Effector memory CD4-positive, alpha-beta T cell (primary cell): Measurements from ENCODE around the gene RTL10.

Experiments used
- DNase-seq, 3 donors: peaks; one replicate each; pipeline ENCODE4 v3.0.0-alpha.2; 2020
- H3K27ac ChIP-seq: 2 replicates; pipeline ENCODE4 v1.7.0; 2013; ENCODE audit warnings: mild to moderate bottlenecking, low read length, moderate library complexity; ENCODE audit not compliant: insufficient read depth, poor library complexity, severe bottlenecking
- H3K27me3 ChIP-seq: replicated peaks from 2 replicates; pipeline ENCODE4 v1.7.0; 2013; ENCODE audit warnings: mild to moderate bottlenecking, low read length; ENCODE audit not compliant: insufficient read depth, control insufficient read depth, poor library complexity, severe bottlenecking
- H3K36me3 ChIP-seq: 2 replicates; pipeline ENCODE4 v1.7.0; 2013; ENCODE audit warnings: mild to moderate bottlenecking, low read length, moderate library complexity; ENCODE audit not compliant: control insufficient read depth, insufficient read depth
- H3K4me1 ChIP-seq: 2 replicates; pipeline ENCODE4 v1.7.0; 2013; ENCODE audit warnings: low read length, mild to moderate bottlenecking; ENCODE audit not compliant: control insufficient read depth, insufficient read depth, poor library complexity, severe bottlenecking
- H3K4me3 ChIP-seq: 2 replicates; pipeline ENCODE4 v1.7.0; 2013; ENCODE audit warnings: low read length, low read depth, mild to moderate bottlenecking; ENCODE audit not compliant: insufficient read depth, poor library complexity, severe bottlenecking
- H3K9me3 ChIP-seq: 2 replicates; pipeline ENCODE4 v1.7.0; 2013; ENCODE audit warnings: mild to moderate bottlenecking, low read length, moderate library complexity; ENCODE audit not compliant: control insufficient read depth

The RTL10 gene

GRCh38 chr22:19851291-19852176 is 3.1 kb downstream of the RTL10 start:
- no peak for DNase-seq
- Histone ChIP-seq H3K27me3 (no peaks in the 10 kb centered on the region), H3K4me3 (no peak overlapping the region), H3K27ac (no peak overlapping the region), H3K9me3 (no peaks in the 10 kb centered on the region), H3K36me3 (peaks cover 11% of the 10 kb centered on the region), H3K4me1 (peaks cover 24% of the 10 kb centered on the region)

- Histone ChIP-seq H3K9me3 (no peaks in the 10 kb centered on the region), H3K27me3 (no peaks in the 10 kb centered on the region), H3K4me3 (no peak overlapping the region), H3K27ac (no peak overlapping the region), H3K4me1 (peaks cover 18% of the 10 kb centered on the region), H3K36me3 (peaks cover 11% of the 10 kb centered on the region)
- no peak for DNase-seq
Measured at GRCh38 chr22:19850763-19851109, 3.9 kb downstream of the RTL10 start.

GRCh38 chr22:19849835-19850762 is 4.6 kb downstream of the RTL10 start:
- Histone ChIP-seq H3K27me3 (no peaks in the 10 kb centered on the region), H3K36me3 (peaks cover 11% of the 10 kb centered on the region), H3K4me1 (peaks cover 16% of the 10 kb centered on the region), H3K27ac (no peak overlapping the region), H3K4me3 (no peak overlapping the region), H3K9me3 (no peaks in the 10 kb centered on the region)
- no peak for DNase-seq

GRCh38 chr22:19848298-19849224 is 6.1 kb downstream of the RTL10 start:
- DNase-seq = no peak
- peaks cover 18% of the 10 kb centered on the region for H3K4me1 ChIP-seq

GRCh38 chr22:19847345-19847632 is 7.4 kb downstream of the RTL10 start:
- no peak for DNase-seq
- Histone ChIP-seq H3K27ac (no peak overlapping the region), H3K27me3 (no peaks in the 10 kb centered on the region), H3K4me1 (peaks cover 7% of the 10 kb centered on the region), H3K36me3 (peaks cover 11% of the 10 kb centered on the region), H3K9me3 (no peaks in the 10 kb centered on the region), H3K4me3 (no peak overlapping the region)

More at GRCh38 chr22:19848298-19849224, 6.1 kb downstream of the RTL10 start:
- Histone ChIP-seq H3K27ac (no peak overlapping the region), H3K9me3 (no peaks in the 10 kb centered on the region), H3K4me3 (no peak overlapping the region), H3K36me3 (peaks cover 11% of the 10 kb centered on the region), H3K27me3 (no peaks in the 10 kb centered on the region)

- Histone ChIP-seq H3K36me3 (peaks cover 11% of the 10 kb centered on the region), H3K27ac (no peak overlapping the region), H3K9me3 (no peaks in the 10 kb centered on the region), H3K27me3 (no peaks in the 10 kb centered on the region), H3K4me3 (no peak overlapping the region), H3K4me1 (peaks cover 7% of the 10 kb centered on the region)
- no peak for DNase-seq
Measured at GRCh38 chr22:19846620-19847344, 7.9 kb downstream of the RTL10 start.

GRCh38 chr22:19845054-19845722 is 9.5 kb downstream of the RTL10 start:
- H3K4me1 ChIP-seq = peaks cover 7% of the 10 kb centered on the region
- H3K27me3 ChIP-seq = no peaks in the 10 kb centered on the region
- DNase-seq = no peak
- no peaks in the 10 kb centered on the region for H3K9me3 ChIP-seq
- no peak overlapping the region for H3K27ac ChIP-seq
- no peaks in the 10 kb centered on the region for H3K36me3 ChIP-seq
- no peak overlapping the region for H3K4me3 ChIP-seq

- Histone ChIP-seq H3K4me3 (no peak overlapping the region), H3K27ac (no peak overlapping the region), H3K9me3 (no peaks in the 10 kb centered on the region), H3K4me1 (peaks cover 7% of the 10 kb centered on the region), H3K36me3 (no peaks in the 10 kb centered on the region), H3K27me3 (no peaks in the 10 kb centered on the region)
- no peak for DNase-seq
Measured at GRCh38 chr22:19844377-19845053, 10.2 kb downstream of the RTL10 start.
